H9 (cell line): ENCODE results near the gene PLCL1. TPM values are rescaled to one million over a fixed set of nuclear protein-coding genes. Genes with fewer than 3 reads are reported as not detected.

Experiments used
- DNase-seq: peaks from one replicate; pipeline ENCODE4 v3.0.0-alpha.2; 2017
- H2AFZ ChIP-seq: one replicate; pipeline ENCODE4 v1.6.1; 2013; ENCODE audit warnings: mild to moderate bottlenecking, low read length, control low read depth, moderate library complexity
- H2AK5ac ChIP-seq: 2 replicates; pipeline ENCODE4 v1.6.1; 2013; ENCODE audit warnings: low read length, control low read depth, mixed read lengths; ENCODE audit not compliant: insufficient read length
- H2BK120ac ChIP-seq: one replicate; pipeline ENCODE4 v1.6.1; 2013; ENCODE audit warnings: low read depth, mild to moderate bottlenecking, low read length, control low read depth, inconsistent platforms; ENCODE audit not compliant: poor library complexity, severe bottlenecking
- H2BK12ac ChIP-seq: 2 replicates; pipeline ENCODE4 v1.6.1; 2013; ENCODE audit warnings: low read length, control low read depth, mixed read lengths, low read depth; ENCODE audit not compliant: insufficient read length
- H2BK15ac ChIP-seq: 2 replicates; pipeline ENCODE4 v1.6.1; 2013; ENCODE audit warnings: low read depth, low read length, control low read depth
- H2BK20ac ChIP-seq: one replicate; pipeline ENCODE4 v1.6.1; 2013; ENCODE audit warnings: low read depth, mild to moderate bottlenecking, low read length, control low read depth, inconsistent platforms; ENCODE audit not compliant: poor library complexity, severe bottlenecking
- H2BK5ac ChIP-seq: 2 replicates; pipeline ENCODE4 v1.6.1; 2013; ENCODE audit warnings: low read length, control low read depth, mixed read lengths; ENCODE audit not compliant: insufficient read length
- H3K14ac ChIP-seq: 2 replicates; pipeline ENCODE4 v1.6.1; 2013; ENCODE audit warnings: low read length, control low read depth; ENCODE audit not compliant: insufficient read depth
- H3K18ac ChIP-seq: 2 replicates; pipeline ENCODE4 v1.6.1; 2013; ENCODE audit warnings: low read depth, mild to moderate bottlenecking, mixed read lengths, low read length, control low read depth; ENCODE audit not compliant: insufficient read length
- H3K23ac ChIP-seq: 2 replicates; pipeline ENCODE4 v1.6.1; 2013; ENCODE audit warnings: low read length, control low read depth, mixed read lengths, low read depth; ENCODE audit not compliant: insufficient read length
- H3K23me2 ChIP-seq: 2 replicates; pipeline ENCODE4 v1.6.1; 2013; ENCODE audit warnings: low read depth, mild to moderate bottlenecking, mixed read lengths, low read length, control low read depth; ENCODE audit not compliant: insufficient read length, poor library complexity, severe bottlenecking
- H3K27ac ChIP-seq: 2 replicates; pipeline ENCODE4 v1.5.1; 2013; ENCODE audit warnings: low read length, control low read depth, mixed read lengths, low read depth; ENCODE audit not compliant: insufficient read length
- H3K27me3 ChIP-seq: 2 replicates; pipeline ENCODE4 v1.6.1; 2013; ENCODE audit warnings: low read length, control low read depth, inconsistent platforms; ENCODE audit not compliant: insufficient read depth
- H3K4ac ChIP-seq: 2 replicates; pipeline ENCODE4 v1.6.1; 2013; ENCODE audit warnings: low read depth, mild to moderate bottlenecking, control low read depth, inconsistent platforms, low read length, moderate library complexity
- H3K4me1 ChIP-seq: 2 replicates; pipeline ENCODE4 v1.6.1; 2013; ENCODE audit warnings: low read length, control low read depth, inconsistent platforms; ENCODE audit not compliant: insufficient read depth
- H3K4me2 ChIP-seq: 2 replicates; pipeline ENCODE4 v1.6.1; 2013; ENCODE audit warnings: low read length, control low read depth, mixed read lengths; ENCODE audit not compliant: insufficient read length, insufficient read depth
- H3K56ac ChIP-seq: 2 replicates; pipeline ENCODE4 v1.6.1; 2013; ENCODE audit warnings: low read depth, mild to moderate bottlenecking, mixed read lengths, low read length, control low read depth; ENCODE audit not compliant: insufficient read length
- H3K79me1 ChIP-seq: 2 replicates; pipeline ENCODE4 v1.6.1; 2013; ENCODE audit warnings: low read depth, mild to moderate bottlenecking, moderate library complexity, low read length, control low read depth, inconsistent platforms; ENCODE audit not compliant: insufficient read depth, poor library complexity, severe bottlenecking
- H3K79me2 ChIP-seq: 2 replicates; pipeline ENCODE4 v1.6.1; 2013; ENCODE audit warnings: low read length, control low read depth, inconsistent platforms; ENCODE audit not compliant: insufficient read depth
- H3K9ac ChIP-seq: 2 replicates; pipeline ENCODE4 v1.6.1; 2013; ENCODE audit warnings: low read length, control low read depth, mixed read lengths; ENCODE audit not compliant: insufficient read length; ENCODE audit errors: extremely low read depth
- H3K9me3 ChIP-seq: one replicate; pipeline ENCODE4 v1.6.1; 2013; ENCODE audit warnings: low read depth, low read length, inconsistent platforms; ENCODE audit not compliant: control insufficient read depth
- H3T11ph ChIP-seq: one replicate; pipeline ENCODE4 v1.6.1; 2013; ENCODE audit warnings: mild to moderate bottlenecking, low read length, control low read depth, inconsistent platforms
- H4K20me1 ChIP-seq: one replicate; pipeline ENCODE4 v1.6.1; 2013; ENCODE audit not compliant: control insufficient read depth, insufficient read length, insufficient read depth
- H4K5ac ChIP-seq: 2 replicates; pipeline ENCODE4 v1.6.1; 2013; ENCODE audit warnings: low read depth, mild to moderate bottlenecking, mixed read lengths, low read length, control low read depth; ENCODE audit not compliant: insufficient read length
- H4K8ac ChIP-seq: replicated peaks from 2 replicates; pipeline ENCODE4 v1.6.1; 2013; ENCODE audit warnings: low read length, control low read depth, mixed read lengths, low read depth; ENCODE audit not compliant: insufficient read length
- H4K91ac ChIP-seq: 2 replicates; pipeline ENCODE4 v1.6.1; 2013; ENCODE audit warnings: low read depth, mild to moderate bottlenecking, moderate library complexity, mixed read lengths, low read length, control low read depth; ENCODE audit not compliant: insufficient read length
- H3K27ac Mint-ChIP-seq, 3 experiments: 2 replicates in 2 of 3; 3 replicates in 1 of 3; pipeline ENCODE4 v1.8.0; 2020 to 2021; ENCODE audit warnings: mixed read lengths in 3 of 3, mild to moderate bottlenecking in 1 of 3, moderate library complexity in 1 of 3
- H3K27me3 Mint-ChIP-seq: 2 replicates; pipeline ENCODE4 v1.8.0; 2021; ENCODE audit warnings: low read depth, mild to moderate bottlenecking, moderate library complexity, mixed read lengths
- H3K36me3 Mint-ChIP-seq, 3 experiments: 2 replicates in 2 of 3; 3 replicates in 1 of 3; pipeline ENCODE4 v1.8.0; 2020 to 2021; ENCODE audit warnings: low read depth in 3 of 3, mixed read lengths in 3 of 3; ENCODE audit not compliant: insufficient read depth in 1 of 3
- H3K4me1 Mint-ChIP-seq, 2 experiments: 2 replicates each; pipeline ENCODE4 v1.8.0; 2020; ENCODE audit warnings: mixed read lengths in 2 of 2
- H3K4me3 Mint-ChIP-seq, 2 experiments: 2 replicates in 1 of 2; 3 replicates in 1 of 2; pipeline ENCODE4 v1.8.0; 2020 to 2021; ENCODE audit warnings: mild to moderate bottlenecking in 2 of 2, mixed read lengths in 2 of 2, moderate library complexity in 1 of 2
- H3K9me3 Mint-ChIP-seq, 2 experiments: 2 replicates in 1 of 2; 3 replicates in 1 of 2; pipeline ENCODE4 v1.8.0; 2020; ENCODE audit warnings: mild to moderate bottlenecking in 2 of 2, mixed read lengths in 2 of 2, moderate library complexity in 1 of 2
- CTCF ChIP-seq: fragments of 200-600 bp; sonication (generic); conservative IDR thresholded peaks from 3 replicates; pipeline ENCODE4 v1.8.0; 2021; ENCODE audit warnings: antibody characterized with exemption, mild to moderate bottlenecking
- WGBS: extraction: QIAGEN DNeasy Blood & Tissue Kit; methylation state at CpG from one replicate; pipeline ENCODE4 v1.1.7; 2013; ENCODE audit warnings: missing lambda C conversion rate, low lambda C conversion rate, mixed read lengths; ENCODE audit not compliant: insufficient read length; ENCODE audit errors: extremely low coverage; 5-methylcytosine and 5-hydroxymethylcytosine counted together
- total RNA-seq: library from RNA; stranded (reverse); gene quantifications from 2 replicates; pipeline ENCODE4 v1.2.1, GENCODE V29; 2021

Gene PLCL1
- total RNA-seq, 1 experiment from 2014 or later, result 0.04 TPM

- Mint-ChIP-seq H3K4me3 (peak overlapping the region; percentile 43 to 72), H3K4me1 (no peaks in the 10 kb centered on the region), H3K36me3 (peaks cover 2 to 4% (median 2%) of the 10 kb centered on the region in 3 experiments; a peak in 2 of 7 replicates), H3K9me3 (peaks cover 2 to 4% of the 10 kb centered on the region in 2 experiments; a peak in 3 of 5 replicates), H3K27ac (no peak overlapping the region), H3K27me3 (peaks cover 39% of the 10 kb centered on the region)
- peak; percentile 91 for DNase-seq
- TF ChIP-seq CTCF, result peak; percentile 86
- no peak overlapping the region for H3K23ac ChIP-seq
- H3K4me1 ChIP-seq, result no peaks in the 10 kb centered on the region
- no peaks in the 10 kb centered on the region for H3K23me2 ChIP-seq
- H2BK120ac ChIP-seq, result no peak overlapping the region
- H2BK12ac ChIP-seq, result no peak overlapping the region
- no peak overlapping the region for H3K27ac ChIP-seq
- H3K27me3 ChIP-seq, result no peaks in the 10 kb centered on the region
- H3K79me2 ChIP-seq, result no peaks in the 10 kb centered on the region
- no peak overlapping the region for H2BK15ac ChIP-seq
- no peak overlapping the region for H3K4ac ChIP-seq
- H3K56ac ChIP-seq, result no peak overlapping the region
- no peak overlapping the region for H4K5ac ChIP-seq
- H3K14ac ChIP-seq, result no peak overlapping the region
- no peak overlapping the region for H4K8ac ChIP-seq
- no peak overlapping the region for H2AFZ ChIP-seq
- H4K20me1 ChIP-seq, result no peaks in the 10 kb centered on the region
- no peak overlapping the region for H2BK5ac ChIP-seq
- H4K91ac ChIP-seq, result no peak overlapping the region
- H3K9me3 ChIP-seq, result no peaks in the 10 kb centered on the region
- no peak overlapping the region for H2BK20ac ChIP-seq
- WGBS, result no CpG with 5 or more reads among the region's 79 CpGs
- H3T11ph ChIP-seq, result no peak overlapping the region
- no peak overlapping the region for H2AK5ac ChIP-seq
- no peak overlapping the region for H3K18ac ChIP-seq
- no peaks in the 10 kb centered on the region for H3K79me1 ChIP-seq
- H3K9ac ChIP-seq, result no peak overlapping the region
- no peak overlapping the region for H3K4me2 ChIP-seq
Observed at GRCh38 chr2:197786010-197786877, 18.1 kb upstream of the PLCL1 start.
